SK-N-SH treated with all-trans-retinoic acid at 6 μM for 48 hours (cell line): Measurements from ENCODE around the gene GNG2.

Source experiments
- ATAC-seq: fragments of 200-7000 bp; cut with Tn5 transposase; 3 replicates; pipeline ENCODE4 v1.9.1; 2020; ENCODE audit warnings: mild to moderate bottlenecking, moderate library complexity
- ARNTL ChIP-seq: fragments of 450-650 bp; formaldehyde crosslinking; IDR thresholded peaks from 2 replicates; pipeline ENCODE4 v1.5.0; 2020; ENCODE audit warnings: low read depth, mild to moderate bottlenecking, moderate library complexity, borderline replicate concordance
- BACH2 ChIP-seq: fragments of 250-450 bp; sonication (Bioruptor Pico); IDR thresholded peaks from 2 replicates; pipeline ENCODE4 v1.9.0; 2021; ENCODE audit warnings: mild to moderate bottlenecking, borderline replicate concordance
- CSDC2 ChIP-seq: fragments of 250-450 bp; sonication (Bioruptor Pico); IDR thresholded peaks from 2 replicates; pipeline ENCODE4 v1.5.0; 2020; ENCODE audit warnings: mild to moderate bottlenecking, moderate library complexity
- ESRRG ChIP-seq: fragments of 250-450 bp; sonication (Bioruptor Pico); IDR thresholded peaks from 2 replicates; pipeline ENCODE4 v1.6.1; 2021; ENCODE audit warnings: mild to moderate bottlenecking
- ISL1 ChIP-seq: fragments of 250-450 bp; sonication (Bioruptor Pico); IDR thresholded peaks from 2 replicates; pipeline ENCODE4 v2.1.2; 2022; ENCODE audit warnings: mild to moderate bottlenecking, moderate library complexity
- OSR1 ChIP-seq: fragments of 250-450 bp; sonication (Bioruptor Pico); IDR thresholded peaks from 2 replicates; pipeline ENCODE4 v1.8.0; 2022; ENCODE audit warnings: moderate library complexity, mild to moderate bottlenecking, inconsistent platforms
- PPARA ChIP-seq: fragments of 250-450 bp; sonication (Bioruptor Pico); IDR thresholded peaks from 2 replicates; pipeline ENCODE4 v1.5.0; 2020; ENCODE audit warnings: mild to moderate bottlenecking, borderline replicate concordance
- RARB ChIP-seq: fragments of 250-450 bp; sonication (Bioruptor Pico); IDR thresholded peaks from 2 replicates; pipeline ENCODE4 v1.8.0; 2021; ENCODE audit warnings: mild to moderate bottlenecking, moderate library complexity
- TOX ChIP-seq: fragments of 250-450 bp; sonication (Bioruptor Pico); IDR thresholded peaks from 2 replicates; pipeline ENCODE4 v1.8.0; 2021; ENCODE audit warnings: mild to moderate bottlenecking, moderate library complexity, borderline replicate concordance
- ZC3H10 ChIP-seq: fragments of 250-450 bp; sonication (Bioruptor Pico); IDR thresholded peaks from 2 replicates; pipeline ENCODE4 v1.5.1; 2021; ENCODE audit warnings: mild to moderate bottlenecking, moderate library complexity
- ZFP3 ChIP-seq: fragments of 250-450 bp; sonication (Bioruptor Pico); IDR thresholded peaks from 2 replicates; pipeline ENCODE4 v1.5.0; 2020; ENCODE audit warnings: mild to moderate bottlenecking, moderate library complexity
- ZFP30 ChIP-seq: fragments of 450-650 bp; formaldehyde crosslinking; IDR thresholded peaks from 2 replicates; pipeline ENCODE4 v1.5.0; 2022; ENCODE audit warnings: mild to moderate bottlenecking, moderate library complexity
- ZNF565 ChIP-seq: fragments of 450-650 bp; formaldehyde crosslinking; conservative IDR thresholded peaks from 2 replicates; pipeline ENCODE4 v1.5.0; 2020; ENCODE audit warnings: low read depth, mild to moderate bottlenecking, moderate library complexity
- ZNF70 ChIP-seq: fragments of 450-650 bp; formaldehyde crosslinking; IDR thresholded peaks from 2 replicates; pipeline ENCODE4 v1.5.0; 2020; ENCODE audit warnings: mild to moderate bottlenecking, moderate library complexity
- ZNF8 ChIP-seq: fragments of 450-650 bp; formaldehyde crosslinking; IDR thresholded peaks from 2 replicates; pipeline ENCODE4 v1.5.0; 2020; ENCODE audit warnings: mild to moderate bottlenecking, moderate library complexity
- TF ChIP-seq, protein P1 (sequence below): fragments of 250-450 bp; sonication (Bioruptor Pico); IDR thresholded peaks from 2 replicates; pipeline ENCODE4 v1.5.0; 2020; ENCODE audit warnings: mild to moderate bottlenecking, moderate library complexity
- TF ChIP-seq, protein P2 (sequence below): fragments of 250-450 bp; sonication (Bioruptor Pico); IDR thresholded peaks from 2 replicates; pipeline ENCODE4 v1.5.1; 2021; ENCODE audit warnings: mild to moderate bottlenecking, moderate library complexity
- TF ChIP-seq, protein P3 (sequence below): fragments of 250-450 bp; sonication (Bioruptor Pico); IDR thresholded peaks from 2 replicates; pipeline ENCODE4 v1.8.0; 2021; ENCODE audit warnings: low read depth, mild to moderate bottlenecking, moderate library complexity, borderline replicate concordance
- TF ChIP-seq, protein P4 (sequence below): fragments of 250-450 bp; sonication (Bioruptor Pico); IDR thresholded peaks from 2 replicates; pipeline ENCODE4 v1.5.1; 2020; ENCODE audit warnings: low read depth, mild to moderate bottlenecking, moderate library complexity

Gene GNG2

DNA sequence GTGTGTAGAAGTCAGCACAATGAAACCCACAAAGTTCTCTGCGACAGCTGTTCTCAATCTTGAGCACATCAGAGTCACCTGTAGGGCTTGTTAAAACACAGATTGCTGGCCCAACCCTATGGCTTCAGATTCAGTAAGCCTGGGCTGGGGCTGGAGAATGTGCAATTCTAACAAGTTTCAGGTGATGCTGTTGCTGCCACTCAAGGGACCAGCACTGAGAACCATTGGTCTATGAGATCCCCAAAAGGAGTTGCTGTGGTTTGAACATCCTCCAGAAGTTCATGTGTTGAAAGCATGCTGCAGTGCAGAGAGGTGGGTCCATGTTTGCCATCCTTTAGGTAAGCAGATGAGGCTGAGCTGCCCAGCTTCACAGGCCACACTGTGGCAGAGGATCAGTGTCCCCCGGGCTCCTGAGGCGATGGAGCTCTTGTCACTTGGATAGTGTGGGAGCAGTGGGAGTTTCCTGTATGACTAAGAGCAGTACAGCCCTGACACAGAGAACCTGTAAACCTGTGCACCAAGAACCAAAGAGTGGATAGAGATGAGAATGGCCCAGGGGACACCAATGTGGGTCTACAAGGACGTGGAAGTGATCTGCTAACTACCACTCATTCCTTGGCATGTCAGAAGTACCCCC, 120.9 kb downstream of the GNG2 start:
- TF ChIP-seq ZNF70 (CRISPR knock-in tag) (no peak), ZFP30 (CRISPR knock-in tag) (no peak), ZNF8 (CRISPR knock-in tag) (no peak), ISL1 (CRISPR knock-in tag) (no peak), ZNF565 (CRISPR knock-in tag) (no peak), CSDC2 (CRISPR knock-in tag) (no peak)
- TF ChIP-seq, protein P1, sequence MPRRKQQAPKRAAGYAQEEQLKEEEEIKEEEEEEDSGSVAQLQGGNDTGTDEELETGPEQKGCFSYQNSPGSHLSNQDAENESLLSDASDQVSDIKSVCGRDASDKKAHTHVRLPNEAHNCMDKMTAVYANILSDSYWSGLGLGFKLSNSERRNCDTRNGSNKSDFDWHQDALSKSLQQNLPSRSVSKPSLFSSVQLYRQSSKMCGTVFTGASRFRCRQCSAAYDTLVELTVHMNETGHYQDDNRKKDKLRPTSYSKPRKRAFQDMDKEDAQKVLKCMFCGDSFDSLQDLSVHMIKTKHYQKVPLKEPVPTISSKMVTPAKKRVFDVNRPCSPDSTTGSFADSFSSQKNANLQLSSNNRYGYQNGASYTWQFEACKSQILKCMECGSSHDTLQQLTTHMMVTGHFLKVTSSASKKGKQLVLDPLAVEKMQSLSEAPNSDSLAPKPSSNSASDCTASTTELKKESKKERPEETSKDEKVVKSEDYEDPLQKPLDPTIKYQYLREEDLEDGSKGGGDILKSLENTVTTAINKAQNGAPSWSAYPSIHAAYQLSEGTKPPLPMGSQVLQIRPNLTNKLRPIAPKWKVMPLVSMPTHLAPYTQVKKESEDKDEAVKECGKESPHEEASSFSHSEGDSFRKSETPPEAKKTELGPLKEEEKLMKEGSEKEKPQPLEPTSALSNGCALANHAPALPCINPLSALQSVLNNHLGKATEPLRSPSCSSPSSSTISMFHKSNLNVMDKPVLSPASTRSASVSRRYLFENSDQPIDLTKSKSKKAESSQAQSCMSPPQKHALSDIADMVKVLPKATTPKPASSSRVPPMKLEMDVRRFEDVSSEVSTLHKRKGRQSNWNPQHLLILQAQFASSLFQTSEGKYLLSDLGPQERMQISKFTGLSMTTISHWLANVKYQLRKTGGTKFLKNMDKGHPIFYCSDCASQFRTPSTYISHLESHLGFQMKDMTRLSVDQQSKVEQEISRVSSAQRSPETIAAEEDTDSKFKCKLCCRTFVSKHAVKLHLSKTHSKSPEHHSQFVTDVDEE, result no peak
- no peak for ATAC-seq

DNA sequence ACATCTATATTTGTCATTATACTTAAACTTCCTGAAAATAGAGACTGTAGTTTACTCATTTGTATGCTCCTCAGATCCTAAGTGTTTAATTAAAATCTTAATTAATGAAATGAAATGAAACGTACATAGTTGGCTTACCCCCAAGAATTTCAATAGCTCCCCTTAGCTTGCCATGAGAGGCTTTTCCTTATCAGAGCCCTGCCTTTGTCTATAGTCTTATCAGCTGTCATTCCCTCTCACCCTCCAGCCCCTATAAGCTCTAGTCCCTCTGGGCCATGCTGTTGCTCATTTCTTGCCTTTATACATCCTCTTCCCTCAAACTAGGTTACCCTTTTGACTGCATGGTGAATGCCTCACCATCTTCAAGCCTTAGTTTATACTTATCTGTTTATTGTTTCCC, 127.8 kb downstream of the GNG2 start:
- ATAC-seq, result no peak
- TF ChIP-seq ESRRG (no peak), ISL1 (CRISPR knock-in tag) (no peak)

DNA sequence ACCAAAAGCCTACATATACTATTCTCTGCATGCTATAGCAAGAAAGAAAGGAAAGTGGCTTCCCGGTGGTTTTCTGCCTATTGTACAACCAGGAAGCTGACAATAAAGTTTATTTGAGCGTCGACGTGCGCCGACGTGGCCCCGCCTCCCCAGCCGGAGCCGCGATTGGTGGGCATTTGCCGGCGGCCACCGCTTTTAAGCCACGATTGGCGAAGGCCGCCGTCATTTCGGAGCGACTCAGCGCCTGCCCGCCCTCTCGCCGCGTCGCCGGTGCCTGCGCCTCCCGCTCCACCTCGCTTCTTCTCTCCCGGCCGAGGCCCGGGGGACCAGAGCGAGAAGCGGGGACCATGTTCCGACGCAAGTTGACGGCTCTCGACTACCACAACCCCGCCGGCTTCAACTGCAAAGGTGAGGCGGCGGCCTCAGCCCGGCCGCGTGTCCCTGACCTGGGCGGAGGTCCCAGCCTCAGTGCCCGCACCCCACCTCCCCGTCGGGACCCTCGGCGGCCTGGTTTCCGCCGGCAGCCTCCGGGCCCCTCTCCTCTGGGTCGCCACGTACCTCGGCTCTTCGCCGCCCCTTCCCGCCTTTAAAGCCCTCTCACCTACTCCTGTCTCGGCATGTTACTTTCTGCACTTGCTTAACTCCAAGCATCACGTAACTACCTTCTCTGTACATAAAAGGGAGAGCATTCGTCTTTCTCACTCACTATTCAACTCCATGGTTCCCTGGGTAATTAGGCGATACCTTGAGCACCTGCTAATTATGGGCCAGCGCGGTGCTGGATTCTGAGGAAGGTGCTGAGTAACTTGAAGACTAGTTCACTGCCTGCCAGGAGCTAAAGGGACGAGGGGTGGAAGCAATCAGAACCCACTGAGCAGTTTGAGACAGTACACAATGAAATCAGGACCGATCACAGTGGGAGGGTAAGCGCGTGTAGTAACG, 129.2 kb downstream of the GNG2 start, which contains the start of gene RTRAF:
Gene RTRAF (plus strand): TSS at position 254 of the 942 bp plus-strand sequence. CDS start 94 bp downstream, at position 348.
- TF ChIP-seq OSR1 (no peak), ZNF70 (CRISPR knock-in tag) (no peak), BACH2 (CRISPR knock-in tag) (no peak)
- ATAC-seq, result peak; percentile 99

DNA sequence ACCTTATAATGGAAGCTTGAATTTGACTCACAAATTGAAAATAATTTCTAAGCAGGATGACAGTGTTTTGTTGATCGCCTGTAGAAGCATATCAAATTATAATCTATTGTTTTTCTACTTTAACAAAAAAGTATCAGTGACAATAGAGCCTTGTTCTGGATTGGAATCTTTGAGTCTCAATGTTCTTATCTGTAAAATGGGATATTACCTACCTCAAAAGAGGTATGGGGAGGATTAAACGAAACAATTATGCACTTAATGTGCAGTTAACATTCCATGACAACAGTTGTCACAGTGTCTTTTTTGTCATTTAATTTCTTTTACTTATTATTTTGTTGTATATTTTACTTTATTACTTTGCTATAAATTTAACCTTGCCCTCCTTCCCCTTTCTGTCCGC, 130.1 kb downstream of the GNG2 start:
- TF ChIP-seq, protein P2, sequence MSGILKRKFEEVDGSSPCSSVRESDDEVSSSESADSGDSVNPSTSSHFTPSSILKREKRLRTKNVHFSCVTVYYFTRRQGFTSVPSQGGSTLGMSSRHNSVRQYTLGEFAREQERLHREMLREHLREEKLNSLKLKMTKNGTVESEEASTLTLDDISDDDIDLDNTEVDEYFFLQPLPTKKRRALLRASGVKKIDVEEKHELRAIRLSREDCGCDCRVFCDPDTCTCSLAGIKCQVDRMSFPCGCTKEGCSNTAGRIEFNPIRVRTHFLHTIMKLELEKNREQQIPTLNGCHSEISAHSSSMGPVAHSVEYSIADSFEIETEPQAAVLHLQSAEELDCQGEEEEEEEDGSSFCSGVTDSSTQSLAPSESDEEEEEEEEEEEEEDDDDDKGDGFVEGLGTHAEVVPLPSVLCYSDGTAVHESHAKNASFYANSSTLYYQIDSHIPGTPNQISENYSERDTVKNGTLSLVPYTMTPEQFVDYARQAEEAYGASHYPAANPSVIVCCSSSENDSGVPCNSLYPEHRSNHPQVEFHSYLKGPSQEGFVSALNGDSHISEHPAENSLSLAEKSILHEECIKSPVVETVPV (CRISPR knock-in tag), result no peak
- TF ChIP-seq ARNTL, result no peak
- TF ChIP-seq BACH2 (CRISPR knock-in tag), result no peak
- TF ChIP-seq, all 23 proteins: peak for 0
- no peak for ATAC-seq

DNA sequence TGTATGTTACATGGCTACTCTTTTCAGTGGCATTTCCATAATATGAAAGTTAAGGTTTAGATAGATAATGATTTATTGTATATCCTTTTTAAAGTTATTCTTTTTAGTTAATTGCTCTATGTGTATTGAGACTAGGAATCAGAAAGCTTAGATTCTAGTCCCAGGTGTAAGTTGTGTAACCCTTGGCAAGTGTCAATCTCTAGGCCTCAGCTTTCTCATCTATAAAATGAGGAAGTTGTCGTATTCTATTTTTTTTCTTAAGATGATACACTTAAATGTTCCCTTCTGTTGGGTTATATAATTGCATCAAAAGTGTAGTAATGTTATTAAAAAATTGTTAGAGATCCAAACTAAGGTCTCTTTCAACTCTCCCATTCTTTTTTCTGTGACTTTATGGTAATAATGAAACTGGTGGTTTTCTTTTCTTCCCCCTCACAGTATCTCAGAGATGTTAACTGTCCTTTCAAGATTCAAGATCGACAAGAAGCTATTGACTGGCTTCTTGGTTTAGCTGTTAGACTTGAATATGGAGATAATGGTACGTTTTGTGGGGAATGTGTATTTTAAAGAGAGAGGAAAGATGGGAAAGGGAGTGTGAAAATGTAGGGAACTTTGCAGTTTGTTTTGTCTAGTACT, 133.0 kb downstream of the GNG2 start:
- no peak for ATAC-seq
- TF ChIP-seq, protein P3, sequence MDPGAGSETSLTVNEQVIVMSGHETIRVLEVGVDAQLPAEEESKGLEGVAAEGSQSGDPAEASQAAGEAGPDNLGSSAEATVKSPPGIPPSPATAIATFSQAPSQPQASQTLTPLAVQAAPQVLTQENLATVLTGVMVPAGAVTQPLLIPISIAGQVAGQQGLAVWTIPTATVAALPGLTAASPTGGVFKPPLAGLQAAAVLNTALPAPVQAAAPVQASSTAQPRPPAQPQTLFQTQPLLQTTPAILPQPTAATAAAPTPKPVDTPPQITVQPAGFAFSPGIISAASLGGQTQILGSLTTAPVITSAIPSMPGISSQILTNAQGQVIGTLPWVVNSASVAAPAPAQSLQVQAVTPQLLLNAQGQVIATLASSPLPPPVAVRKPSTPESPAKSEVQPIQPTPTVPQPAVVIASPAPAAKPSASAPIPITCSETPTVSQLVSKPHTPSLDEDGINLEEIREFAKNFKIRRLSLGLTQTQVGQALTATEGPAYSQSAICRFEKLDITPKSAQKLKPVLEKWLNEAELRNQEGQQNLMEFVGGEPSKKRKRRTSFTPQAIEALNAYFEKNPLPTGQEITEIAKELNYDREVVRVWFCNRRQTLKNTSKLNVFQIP (CRISPR knock-in tag), result no peak

DNA sequence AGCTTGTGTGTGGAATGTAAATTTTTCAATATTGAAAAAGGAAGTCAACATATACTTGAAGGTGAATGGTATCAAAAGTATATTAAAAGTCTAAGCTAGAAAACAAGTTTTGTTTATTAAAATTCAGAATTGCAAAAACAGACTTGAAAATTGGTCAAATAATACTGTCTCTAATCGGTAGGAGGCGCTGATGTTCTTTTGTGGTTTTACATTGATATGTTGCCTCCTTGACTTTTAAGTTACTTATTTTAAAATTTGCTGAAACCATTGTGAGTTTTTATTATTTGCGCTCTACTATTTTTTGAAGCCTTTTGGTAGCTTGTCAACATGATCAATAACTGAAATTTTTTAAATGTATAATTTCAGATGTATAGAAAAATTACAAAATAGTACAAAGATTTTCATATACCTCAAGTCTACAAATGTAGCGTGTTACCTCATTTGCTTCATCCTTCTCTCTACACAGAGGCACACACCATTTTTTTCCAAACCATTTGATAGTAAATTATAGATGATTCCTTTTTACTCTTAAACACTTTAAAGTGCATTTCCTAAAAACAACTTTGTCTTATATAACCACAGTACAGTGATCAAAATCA, 135.8 kb downstream of the GNG2 start:
- TF ChIP-seq, protein P2 (CRISPR knock-in tag), result no peak
- no peak for TF ChIP-seq TOX
- TF ChIP-seq, protein P4, sequence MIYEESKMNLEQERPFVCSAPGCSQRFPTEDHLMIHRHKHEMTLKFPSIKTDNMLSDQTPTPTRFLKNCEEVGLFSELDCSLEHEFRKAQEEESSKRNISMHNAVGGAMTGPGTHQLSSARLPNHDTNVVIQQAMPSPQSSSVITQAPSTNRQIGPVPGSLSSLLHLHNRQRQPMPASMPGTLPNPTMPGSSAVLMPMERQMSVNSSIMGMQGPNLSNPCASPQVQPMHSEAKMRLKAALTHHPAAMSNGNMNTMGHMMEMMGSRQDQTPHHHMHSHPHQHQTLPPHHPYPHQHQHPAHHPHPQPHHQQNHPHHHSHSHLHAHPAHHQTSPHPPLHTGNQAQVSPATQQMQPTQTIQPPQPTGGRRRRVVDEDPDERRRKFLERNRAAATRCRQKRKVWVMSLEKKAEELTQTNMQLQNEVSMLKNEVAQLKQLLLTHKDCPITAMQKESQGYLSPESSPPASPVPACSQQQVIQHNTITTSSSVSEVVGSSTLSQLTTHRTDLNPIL, result no peak
- TF ChIP-seq ZC3H10 (CRISPR knock-in tag), result no peak
- no peak for TF ChIP-seq RARB (CRISPR knock-in tag)
- TF ChIP-seq PPARA (CRISPR knock-in tag), result no peak
- no peak for TF ChIP-seq BACH2 (CRISPR knock-in tag)
- no peak for TF ChIP-seq ZFP3 (CRISPR knock-in tag)
- TF ChIP-seq OSR1, result no peak
- no peak; the same call in 2 of the 3 replicates for ATAC-seq
